COR-L47 (cell line): ENCODE results near the gene GMDS.
A peak's percentile ranks its signal among the peaks of the same experiment; 100 is the strongest.

Source experiments
- DNase-seq: peaks from one replicate; lab custom pipeline; 2025; lab: John Stamatoyannopoulos, UW

Gene GMDS

DNA sequence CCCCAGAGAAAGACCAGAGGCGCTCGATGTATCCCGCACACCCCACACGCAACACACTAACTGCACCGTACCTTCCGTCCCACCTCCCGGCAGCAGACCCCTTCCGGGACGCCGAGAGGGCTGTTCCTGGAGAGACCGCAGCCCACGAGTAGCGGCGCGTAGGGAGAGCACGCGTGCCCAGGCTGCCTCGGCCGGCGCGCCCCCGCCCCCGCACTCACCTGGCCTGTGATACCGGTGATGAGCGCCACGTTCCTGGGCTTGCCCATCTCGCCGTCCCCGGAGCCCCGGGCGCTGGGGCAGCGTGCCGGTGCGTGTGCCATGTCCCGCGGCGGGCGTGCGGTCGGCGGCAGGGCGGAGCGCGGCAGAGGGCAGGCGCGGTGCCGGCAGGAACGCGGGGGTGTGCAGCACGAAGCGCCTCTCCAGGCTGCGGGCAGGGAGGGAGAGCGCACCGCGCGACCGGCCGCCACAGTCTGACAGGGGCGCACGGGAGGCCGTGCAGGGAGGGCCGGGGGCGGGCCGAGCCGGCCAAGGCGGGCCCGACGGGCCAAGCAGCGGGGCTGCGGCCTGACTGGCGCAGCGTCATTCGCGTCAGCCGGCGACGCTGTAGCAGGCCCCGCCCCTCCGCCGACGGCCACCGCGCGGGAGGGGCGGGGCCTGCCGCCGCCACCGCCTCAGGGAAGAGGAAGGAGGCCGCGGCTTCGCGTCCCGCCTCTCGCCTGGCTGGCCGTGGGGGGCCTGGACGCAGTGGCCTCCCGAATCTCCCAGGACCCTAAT, at the start of gene GMDS:
GMDS (minus strand) TSS at position 503 of the 774 bp plus-strand sequence.
- DNase-seq, result peak; percentile 91

GRCh38 chr6:2285510-2285909, 40.1 kb upstream of the GMDS start:
- DNase-seq, result no peak

GRCh38 chr6:2275892-2276242, 30.5 kb upstream of the GMDS start:
- no peak for DNase-seq

DNA sequence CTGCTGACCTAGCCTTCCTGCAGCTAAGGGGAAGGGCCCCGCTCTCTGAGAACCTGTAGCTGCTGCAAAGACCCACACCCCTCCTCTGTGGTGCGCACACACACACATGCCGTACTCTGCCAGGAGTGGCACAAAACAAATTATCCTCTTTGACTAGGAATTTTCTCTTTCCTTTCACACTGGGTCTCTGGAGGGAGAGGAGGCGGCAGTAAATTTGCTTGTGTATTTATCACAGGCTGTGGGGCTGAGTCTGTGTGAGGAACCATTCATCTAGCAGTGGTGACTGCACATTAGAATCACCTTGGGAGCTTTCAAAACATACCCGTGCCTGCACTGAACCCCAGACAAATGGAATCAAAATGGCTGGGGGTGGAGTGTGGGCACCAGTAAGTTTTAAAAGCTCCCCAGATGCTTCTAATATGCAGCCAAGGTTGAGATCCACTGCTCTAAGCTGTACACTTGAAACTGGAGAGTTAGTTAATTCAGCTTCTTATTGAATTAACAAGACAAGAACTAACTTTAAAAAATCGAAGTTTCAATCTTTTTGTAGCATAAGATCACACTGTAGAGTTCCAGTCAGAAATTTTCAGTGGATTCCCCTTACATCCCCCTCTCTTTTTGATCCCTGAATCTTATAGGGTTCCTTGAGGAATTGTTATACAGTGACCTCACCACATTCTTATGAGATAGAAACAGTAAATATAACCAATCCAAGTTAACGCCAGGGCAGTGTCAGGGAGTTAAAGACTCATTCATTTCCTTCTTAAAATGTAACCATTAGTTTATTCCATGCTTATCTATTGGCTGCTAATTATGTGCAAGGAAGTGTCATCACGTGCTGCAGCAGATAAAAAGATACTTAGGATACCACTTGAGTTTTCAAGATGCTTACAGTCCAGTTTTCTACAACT, 29.8 kb upstream of the GMDS start:
- no peak for DNase-seq

DNA sequence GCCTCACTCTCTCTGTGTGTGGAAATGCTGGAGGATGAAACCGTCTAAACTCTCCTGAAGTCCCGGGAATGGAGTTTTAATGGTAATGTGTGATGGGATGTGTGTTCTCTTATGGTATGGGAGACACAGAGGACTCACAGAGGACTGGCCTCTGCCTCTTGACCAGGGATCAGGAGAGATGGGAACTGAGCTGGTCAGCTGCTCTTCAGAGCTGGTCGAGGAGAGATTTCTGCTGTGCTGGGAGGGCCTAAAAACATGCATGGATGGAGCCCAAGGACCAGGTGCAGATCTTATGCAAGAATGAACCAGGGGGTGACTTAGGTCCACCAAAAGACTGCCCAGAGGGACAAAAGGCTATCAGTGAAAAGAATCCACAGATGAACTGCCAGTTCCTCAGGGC, 27.3 kb upstream of the GMDS start:
- no peak for DNase-seq

GRCh38 chr6:2270054-2270453, 24.6 kb upstream of the GMDS start:
- DNase-seq, result no peak

DNA sequence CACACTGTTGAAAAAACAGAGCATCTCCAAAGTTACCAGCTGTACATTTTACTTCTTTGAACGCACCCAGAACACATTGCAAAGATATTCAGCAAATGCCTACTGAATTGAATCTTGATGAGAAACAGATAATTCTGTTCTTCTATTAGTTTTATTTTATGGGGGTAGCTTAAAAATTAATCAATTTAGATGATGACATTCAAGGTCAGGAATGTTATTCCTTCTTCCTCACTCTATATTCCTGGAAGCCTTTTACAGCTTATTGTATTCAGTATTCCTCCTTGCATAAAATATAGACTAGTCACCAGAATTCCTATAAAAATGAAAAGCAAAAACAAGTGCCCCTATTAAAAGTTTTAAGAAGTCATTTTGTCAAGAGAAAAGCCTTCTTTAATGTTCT, 21.4 kb upstream of the GMDS start:
- no peak for DNase-seq

- DNase-seq, result no peak
These were observed 20.8 kb upstream of the GMDS start for GRCh38 chr6:2266031-2266795.

GRCh38 chr6:2264932-2265331, 19.5 kb upstream of the GMDS start:
- no peak for DNase-seq

DNA sequence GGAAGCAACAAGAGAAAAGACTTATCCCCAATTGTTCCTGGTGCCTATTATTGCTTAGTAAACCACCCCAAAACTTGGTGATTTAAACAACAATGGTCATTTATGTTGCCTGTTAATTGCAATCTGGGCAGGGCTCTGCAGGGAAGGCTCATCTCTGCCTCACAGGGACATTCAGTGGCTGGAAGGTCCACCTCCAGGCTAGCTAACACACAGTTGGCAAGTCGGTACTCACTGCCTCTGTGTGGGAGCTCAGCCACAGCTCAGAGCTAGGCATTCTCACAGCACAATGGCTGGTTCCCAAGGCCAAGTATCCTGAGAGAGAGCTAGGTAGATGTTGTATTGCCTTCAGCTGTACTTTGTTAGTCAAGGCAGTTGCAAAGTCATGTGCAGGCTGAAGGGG, 18.5 kb upstream of the GMDS start:
- no peak for DNase-seq

GRCh38 chr6:2259574-2259973, 14.2 kb upstream of the GMDS start:
- DNase-seq, result no peak

DNA sequence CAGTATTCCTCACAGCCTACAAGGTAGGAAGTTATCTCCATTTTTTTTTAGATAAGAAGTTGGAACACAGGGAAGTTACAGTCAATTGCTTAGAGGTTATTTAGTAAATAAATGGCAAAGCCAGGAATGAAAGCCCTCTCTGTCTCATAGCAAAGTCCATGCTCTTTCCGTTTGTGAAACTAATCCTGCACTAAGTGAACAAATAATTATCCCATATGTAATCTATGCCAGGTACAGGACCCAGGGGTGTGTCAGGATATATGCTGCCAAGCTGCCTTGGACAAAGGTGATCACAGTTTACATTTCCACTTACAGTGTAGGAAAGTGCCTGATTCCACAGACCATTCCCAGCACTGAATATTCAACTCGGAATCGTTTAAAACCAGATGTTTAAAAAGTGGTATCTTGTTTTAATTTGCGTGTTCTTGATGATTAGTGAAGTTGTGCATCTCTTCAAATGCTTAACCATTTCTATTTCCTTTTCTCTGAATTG, 13.6 kb upstream of the GMDS start:
- DNase-seq, result no peak

GRCh38 chr6:2258112-2258511, 12.7 kb upstream of the GMDS start:
- no peak for DNase-seq

DNA sequence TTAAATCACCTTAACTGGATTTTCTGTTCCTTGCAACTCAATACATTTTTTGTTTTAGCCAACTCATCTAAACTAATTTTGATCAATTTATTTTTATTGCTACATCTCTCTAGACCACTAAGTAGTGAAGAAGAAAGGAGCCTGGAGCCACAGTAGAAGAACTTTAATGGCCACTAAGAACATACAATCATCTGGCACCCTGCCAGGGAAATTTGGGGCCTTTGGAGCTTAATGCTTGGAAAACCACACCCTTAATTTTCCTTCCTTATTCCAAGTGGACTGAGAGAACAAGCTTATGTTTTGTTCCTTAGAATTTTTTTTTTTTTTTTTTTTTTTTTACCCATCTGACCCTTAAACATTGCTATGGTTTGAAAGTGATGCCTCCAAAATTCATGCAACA, 12.0 kb upstream of the GMDS start:
- DNase-seq, result no peak

DNA sequence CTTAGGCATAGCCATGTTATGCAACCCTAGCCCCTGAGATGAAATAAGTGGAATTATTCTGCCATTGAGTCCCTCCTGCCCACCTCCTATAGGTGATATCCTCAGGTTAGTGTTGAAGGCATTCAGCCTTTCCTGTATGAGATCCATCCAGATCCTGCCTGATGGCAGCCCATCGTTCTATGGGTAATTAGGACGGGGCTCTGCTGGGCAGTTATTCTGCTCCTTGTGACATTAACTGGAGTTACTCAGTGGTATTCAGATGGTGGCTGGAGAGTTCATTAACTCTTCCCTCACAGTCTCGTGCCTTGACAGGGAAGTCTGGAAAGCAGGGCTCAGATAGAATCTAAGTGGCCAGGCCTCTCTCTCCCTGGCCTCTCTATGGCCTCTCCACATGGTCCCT, 9.3 kb upstream of the GMDS start:
- no peak for DNase-seq

DNA sequence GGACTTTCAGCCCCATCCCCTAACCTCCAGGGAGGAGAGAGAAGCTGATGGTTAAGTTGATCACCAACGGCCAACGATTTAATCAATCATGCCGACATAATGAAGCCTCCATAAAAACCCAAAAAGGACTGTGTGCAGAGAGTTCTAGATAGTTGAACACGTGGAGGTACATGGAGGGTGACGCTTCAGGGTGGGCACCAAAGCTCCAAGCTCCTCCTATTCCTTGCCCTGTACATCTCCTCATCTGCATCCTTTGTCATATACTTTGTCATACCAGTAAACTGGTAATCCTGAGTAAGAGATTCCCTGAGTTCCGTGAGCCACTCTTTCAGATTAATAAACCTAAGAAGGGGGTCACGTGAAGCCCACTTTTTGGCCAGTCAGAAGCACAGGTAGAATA, 3.7 kb upstream of the GMDS start:
- no peak for DNase-seq

DNA sequence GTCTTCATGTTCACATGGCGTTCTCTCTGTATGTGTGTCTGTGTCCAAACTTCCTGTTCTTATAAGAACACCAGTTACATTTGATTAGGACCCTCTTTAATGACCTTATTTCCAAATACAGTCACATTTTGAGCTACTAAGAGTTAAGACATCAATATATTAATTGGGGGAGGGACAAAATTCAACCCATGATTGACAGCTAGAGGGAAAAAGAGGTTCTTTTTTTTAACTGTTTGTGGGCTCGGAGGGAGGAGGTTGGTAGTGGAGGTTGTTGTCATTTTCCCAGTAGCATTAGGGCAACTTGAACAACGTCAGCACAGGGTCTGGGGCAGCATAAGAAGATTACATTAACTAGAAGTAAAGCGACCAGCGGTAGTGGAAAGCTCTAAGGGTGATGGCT, 2.3 kb upstream of the GMDS start:
- no peak for DNase-seq

- peak; percentile 93 for DNase-seq
These were observed 765 bp upstream of the GMDS start for GRCh38 chr6:2245877-2246863.

- peak; percentile 27 for DNase-seq
These were observed 923 bp downstream of the GMDS start for GRCh38 chr6:2244261-2245102.

- DNase-seq, result no peak
These were observed 3.1 kb downstream of the GMDS start for GRCh38 chr6:2242311-2242710.
